Astrocyte (in vitro differentiated cells and primary cell): Measurements from ENCODE around the gene PKP4. TPM values are rescaled to one million over a fixed set of nuclear protein-coding genes. Genes with fewer than 3 reads are reported as not detected.

Experiments used
- DNase-seq: peaks from one replicate; pipeline ENCODE4 v3.0.0-alpha.2; 2010; ENCODE audit warnings: low read depth
- FAIRE-seq: peaks from 2 replicates; lab custom pipeline; 2011; peaks lifted over from hg19 to GRCh38; lab: Jason Lieb, UNC
- H2AFZ ChIP-seq: 2 replicates; pipeline ENCODE4 v1.6.0; 2012; ENCODE audit warnings: low read depth, low read length, inconsistent platforms
- H3K27ac ChIP-seq: 2 replicates; pipeline ENCODE4 v1.5.1; 2011; ENCODE audit warnings: low read depth, low read length, inconsistent platforms
- H3K27me3 ChIP-seq: 2 replicates; pipeline ENCODE4 v1.6.0; 2011; ENCODE audit warnings: low read length, inconsistent platforms; ENCODE audit not compliant: insufficient read depth
- H3K36me3 ChIP-seq: 2 replicates; pipeline ENCODE4 v1.5.1; 2011; ENCODE audit warnings: low read length, inconsistent platforms; ENCODE audit not compliant: insufficient read depth
- H3K4me1 ChIP-seq: 2 replicates; pipeline ENCODE4 v1.5.1; 2011; ENCODE audit warnings: low read length, inconsistent platforms; ENCODE audit not compliant: insufficient read depth
- H3K4me2 ChIP-seq: 2 replicates; pipeline ENCODE4 v1.6.0; 2012; ENCODE audit warnings: low read length, inconsistent platforms
- H3K4me3 ChIP-seq: 2 replicates; pipeline ENCODE4 v1.5.1; 2011; ENCODE audit warnings: low read depth, mild to moderate bottlenecking, low read length, inconsistent platforms; ENCODE audit not compliant: insufficient read depth
- H3K79me2 ChIP-seq: 2 replicates; pipeline ENCODE4 v1.6.0; 2012; ENCODE audit warnings: mild to moderate bottlenecking, low read length, inconsistent platforms; ENCODE audit not compliant: insufficient read depth
- H3K9ac ChIP-seq: 2 replicates; pipeline ENCODE4 v1.6.0; 2012; ENCODE audit warnings: mild to moderate bottlenecking, low read length, inconsistent platforms
- H3K9me3 ChIP-seq: 2 replicates; pipeline ENCODE4 v1.5.1; 2012; ENCODE audit warnings: low read depth, mild to moderate bottlenecking, low read length, inconsistent platforms; ENCODE audit not compliant: insufficient read depth
- H4K20me1 ChIP-seq: 2 replicates; pipeline ENCODE4 v1.6.0; 2012; ENCODE audit warnings: low read length, inconsistent platforms; ENCODE audit not compliant: insufficient read depth
- H3K27ac Mint-ChIP-seq: one replicate; pipeline ENCODE4 v1.8.0; 2021; ENCODE audit warnings: mild to moderate bottlenecking, mixed read lengths; ENCODE audit not compliant: unreplicated experiment
- H3K27me3 Mint-ChIP-seq: one replicate; pipeline ENCODE4 v1.8.0; 2021; ENCODE audit warnings: low read depth, mixed read lengths; ENCODE audit not compliant: unreplicated experiment
- H3K36me3 Mint-ChIP-seq: one replicate; pipeline ENCODE4 v1.8.0; 2021; ENCODE audit warnings: low read depth, mixed read lengths; ENCODE audit not compliant: unreplicated experiment
- H3K4me1 Mint-ChIP-seq: one replicate; pipeline ENCODE4 v1.8.0; 2021; ENCODE audit warnings: low read depth, mixed read lengths; ENCODE audit not compliant: unreplicated experiment
- H3K4me3 Mint-ChIP-seq: one replicate; pipeline ENCODE4 v1.8.0; 2021; ENCODE audit warnings: mild to moderate bottlenecking, moderate library complexity, mixed read lengths; ENCODE audit not compliant: unreplicated experiment
- H3K9me3 Mint-ChIP-seq: one replicate; pipeline ENCODE4 v1.8.0; 2021; ENCODE audit warnings: mild to moderate bottlenecking, mixed read lengths; ENCODE audit not compliant: unreplicated experiment
- CTCF ChIP-seq: IDR thresholded peaks from 2 replicates; pipeline ENCODE4 v1.5.1; 2011; ENCODE audit warnings: low read depth, mild to moderate bottlenecking, inconsistent platforms, low read length, moderate library complexity; ENCODE audit not compliant: insufficient read depth
- EZH2 ChIP-seq: IDR thresholded peaks from 2 replicates; pipeline ENCODE4 v1.6.1; 2012; ENCODE audit warnings: mild to moderate bottlenecking, low read length, inconsistent platforms; ENCODE audit not compliant: insufficient read depth
- total RNA-seq: library from RNA; stranded (reverse); gene quantifications from 2 replicates; pipeline ENCODE4 v1.2.1, GENCODE V29; 2021

Gene PKP4
- total RNA-seq, 1 donor from 2014 or later, result 38.4 TPM

GRCh38 chr2:158725441-158725891 lies 268.7 kb downstream of the PKP4 start:
- H3K4me3 ChIP-seq, result no peak overlapping the region
- no peaks in the 10 kb centered on the region for H3K27me3 ChIP-seq
- no peak overlapping the region for H3K4me3 Mint-ChIP-seq
- H3K4me1 Mint-ChIP-seq, result peaks cover 9% of the 10 kb centered on the region
- peaks cover 21% of the 10 kb centered on the region for H3K27me3 Mint-ChIP-seq
- H3K27ac ChIP-seq, result no peak overlapping the region
- no peaks in the 10 kb centered on the region for H3K79me2 ChIP-seq
- H3K9me3 Mint-ChIP-seq, result peaks cover 6% of the 10 kb centered on the region
- no peaks in the 10 kb centered on the region for H3K4me1 ChIP-seq
- peaks cover 2% of the 10 kb centered on the region for H3K36me3 Mint-ChIP-seq
- H3K9ac ChIP-seq, result no peak overlapping the region
- H3K4me2 ChIP-seq, result no peak overlapping the region
- no peak overlapping the region for H2AFZ ChIP-seq
- no peaks in the 10 kb centered on the region for H4K20me1 ChIP-seq
- DNase-seq (no peak), FAIRE-seq (no peak)
- H3K27ac Mint-ChIP-seq, result no peak overlapping the region
- no peaks in the 10 kb centered on the region for H3K9me3 ChIP-seq
- no peaks in the 10 kb centered on the region for H3K36me3 ChIP-seq
- TF ChIP-seq EZH2, result no peak
- no peak for TF ChIP-seq CTCF

DNA sequence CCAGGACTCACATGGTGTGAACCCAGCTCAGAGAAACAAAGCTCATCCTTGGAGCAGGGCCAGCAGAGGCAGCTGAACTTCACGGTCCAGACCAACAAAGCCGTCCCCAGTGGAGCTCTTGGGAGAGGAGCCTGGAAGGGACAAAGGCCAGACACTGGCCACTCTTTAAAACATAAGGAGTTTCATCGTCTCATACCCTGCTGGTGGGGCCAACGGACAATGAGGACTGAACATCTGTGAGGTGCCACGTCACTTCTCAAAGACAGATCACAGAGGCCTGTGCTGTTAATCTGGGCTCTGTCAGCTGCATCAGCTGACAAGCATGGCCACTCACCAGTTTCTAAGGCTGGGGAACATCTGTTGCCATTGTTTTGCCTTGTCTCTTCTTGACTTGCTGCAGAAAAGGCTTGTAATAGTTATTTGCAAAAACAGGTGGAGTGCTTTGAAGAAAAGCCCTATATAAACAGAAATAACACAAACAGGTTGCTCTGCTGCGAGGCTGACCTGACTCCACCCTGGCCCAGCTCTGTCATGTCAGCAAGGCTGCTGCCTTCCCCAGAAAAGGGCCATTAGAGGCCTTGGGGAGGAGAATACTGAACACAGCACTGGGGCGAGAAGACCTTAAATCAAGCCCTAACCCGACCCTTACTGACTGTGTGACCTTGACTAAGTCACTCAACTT lies 270.3 kb downstream of the PKP4 start:
- H3K27ac ChIP-seq, result no peak overlapping the region
- H3K4me3 Mint-ChIP-seq, result no peak overlapping the region
- no peak overlapping the region for H3K4me2 ChIP-seq
- no peak for FAIRE-seq
- peaks cover 6% of the 10 kb centered on the region for H3K9me3 Mint-ChIP-seq
- TF ChIP-seq CTCF, result no peak
- no peak for TF ChIP-seq EZH2
- H3K4me1 ChIP-seq, result no peaks in the 10 kb centered on the region
- no peaks in the 10 kb centered on the region for H3K36me3 ChIP-seq
- no peak overlapping the region for H3K4me3 ChIP-seq
- no peak for DNase-seq
- H3K79me2 ChIP-seq, result no peaks in the 10 kb centered on the region
- no peak overlapping the region for H2AFZ ChIP-seq
- no peaks in the 10 kb centered on the region for H4K20me1 ChIP-seq
- peaks cover 2% of the 10 kb centered on the region for H3K36me3 Mint-ChIP-seq
- H3K9me3 ChIP-seq, result no peaks in the 10 kb centered on the region
- no peak overlapping the region for H3K9ac ChIP-seq
- H3K27me3 Mint-ChIP-seq, result peaks cover 29% of the 10 kb centered on the region
- no peaks in the 10 kb centered on the region for H3K27me3 ChIP-seq
- H3K4me1 Mint-ChIP-seq, result peaks cover 9% of the 10 kb centered on the region
- H3K27ac Mint-ChIP-seq, result no peak overlapping the region

GRCh38 chr2:158728422-158728821 lies 271.7 kb downstream of the PKP4 start:
- Mint-ChIP-seq H3K4me1 (peaks cover 16% of the 10 kb centered on the region), H3K27ac (no peak overlapping the region), H3K9me3 (peaks cover 6% of the 10 kb centered on the region), H3K36me3 (peaks cover 2% of the 10 kb centered on the region), H3K27me3 (peaks cover 29% of the 10 kb centered on the region), H3K4me3 (peak overlapping the region; percentile 4)
- DNase-seq (no peak), FAIRE-seq (no peak)
- H3K79me2 ChIP-seq, result no peaks in the 10 kb centered on the region
- H2AFZ ChIP-seq, result no peak overlapping the region
- H3K4me2 ChIP-seq, result no peak overlapping the region
- no peaks in the 10 kb centered on the region for H3K27me3 ChIP-seq
- H3K36me3 ChIP-seq, result no peaks in the 10 kb centered on the region
- H4K20me1 ChIP-seq, result no peaks in the 10 kb centered on the region
- H3K27ac ChIP-seq, result no peak overlapping the region
- H3K9me3 ChIP-seq, result no peaks in the 10 kb centered on the region
- no peaks in the 10 kb centered on the region for H3K4me1 ChIP-seq
- TF ChIP-seq EZH2, result no peak
- no peak for TF ChIP-seq CTCF
- H3K9ac ChIP-seq, result no peak overlapping the region
- H3K4me3 ChIP-seq, result no peak overlapping the region
